ENCODE data around the gene CELF2.

Gene CELF2

DNA sequence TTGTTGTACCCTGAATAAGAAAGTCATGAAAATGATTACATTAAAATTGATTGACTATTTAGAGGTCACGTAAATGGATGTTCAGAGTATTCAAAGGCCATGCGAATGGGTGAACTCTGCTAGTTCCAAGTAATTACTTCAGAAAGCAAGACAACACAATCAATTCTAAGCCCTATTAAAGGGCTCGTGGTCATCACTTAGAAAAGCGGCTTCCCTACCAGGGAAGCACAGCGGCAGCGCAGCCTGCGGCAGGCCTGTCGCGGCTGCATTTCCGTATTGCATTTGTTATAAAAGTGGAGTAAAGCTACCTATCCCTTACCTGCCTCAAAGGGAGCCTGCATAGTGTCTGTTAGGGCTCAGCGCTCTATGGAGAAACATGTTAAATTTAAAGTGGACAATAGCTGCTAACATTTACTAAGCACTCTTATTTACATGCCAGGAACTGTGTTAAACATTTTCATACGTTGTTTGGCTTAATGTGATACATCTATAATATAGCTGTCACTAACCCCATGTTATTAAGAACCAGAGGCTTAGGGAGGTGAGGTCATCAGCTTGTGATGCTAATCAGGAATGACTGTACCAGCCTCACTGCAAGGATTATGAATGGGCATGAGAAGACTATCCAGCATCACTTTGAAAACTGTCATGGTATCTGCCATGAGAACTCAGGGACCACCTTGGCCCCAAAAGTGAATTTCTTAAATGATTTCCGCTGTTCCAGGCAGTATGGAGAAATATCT, 187.5 kb downstream of the CELF2 start:
- DNase-seq, result peak; percentile 20

DNA sequence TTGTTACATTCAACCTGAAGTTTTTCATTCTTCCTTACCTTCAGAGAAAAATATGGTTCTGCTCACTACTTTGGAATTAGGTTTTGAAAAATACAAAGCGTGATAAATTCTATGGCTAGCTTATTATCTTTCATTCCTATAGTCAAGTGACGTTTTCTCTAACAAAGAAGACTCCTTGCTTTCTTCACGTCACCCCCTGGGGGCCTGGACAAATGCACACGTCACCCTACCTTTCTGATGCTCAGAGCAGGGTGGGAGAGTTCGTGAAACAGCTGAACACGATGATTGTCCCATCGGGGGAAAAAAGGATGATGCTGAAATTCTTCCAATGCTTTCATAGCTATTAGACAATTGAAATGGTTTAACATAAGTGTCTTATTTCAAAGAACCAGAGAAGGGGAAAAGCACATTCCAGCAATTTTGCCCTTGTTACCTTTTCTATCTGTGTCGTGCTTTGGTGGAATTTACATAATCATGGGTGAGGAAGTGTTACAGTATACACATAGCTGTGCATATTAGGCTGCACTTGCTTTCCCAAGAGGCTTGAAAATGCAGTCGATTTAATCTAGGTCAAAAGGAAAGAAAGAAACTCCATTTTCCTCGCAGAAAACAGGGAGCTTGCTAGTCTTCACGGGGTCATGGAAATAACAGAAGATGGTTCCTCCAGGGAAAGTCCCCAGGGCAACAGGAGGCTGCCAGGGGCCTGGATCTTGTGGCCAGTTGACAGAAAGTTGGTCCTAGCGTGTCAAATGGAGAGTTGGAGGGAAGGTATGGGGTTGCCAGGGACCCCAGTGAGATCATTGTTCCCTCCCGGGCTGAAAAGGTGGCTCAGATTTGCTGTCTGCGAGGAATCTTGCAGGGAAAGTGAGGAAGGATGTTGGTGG, 189.2 kb downstream of the CELF2 start:
- no peak for DNase-seq

DNA sequence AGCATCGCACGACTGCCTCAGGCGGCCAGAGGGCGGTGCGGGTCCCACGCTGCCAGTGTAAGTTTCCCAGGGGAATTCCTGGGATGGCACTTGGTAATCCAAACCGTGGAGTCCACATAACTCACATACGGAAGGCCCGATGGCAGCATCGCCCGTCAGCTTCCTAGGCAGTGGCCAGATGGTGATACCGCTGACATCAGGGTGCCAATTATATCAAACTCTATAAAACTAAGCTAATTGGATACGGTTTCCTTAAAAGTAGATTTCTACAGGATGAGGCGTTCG, 189.8 kb downstream of the CELF2 start:
- no peak for DNase-seq

DNA sequence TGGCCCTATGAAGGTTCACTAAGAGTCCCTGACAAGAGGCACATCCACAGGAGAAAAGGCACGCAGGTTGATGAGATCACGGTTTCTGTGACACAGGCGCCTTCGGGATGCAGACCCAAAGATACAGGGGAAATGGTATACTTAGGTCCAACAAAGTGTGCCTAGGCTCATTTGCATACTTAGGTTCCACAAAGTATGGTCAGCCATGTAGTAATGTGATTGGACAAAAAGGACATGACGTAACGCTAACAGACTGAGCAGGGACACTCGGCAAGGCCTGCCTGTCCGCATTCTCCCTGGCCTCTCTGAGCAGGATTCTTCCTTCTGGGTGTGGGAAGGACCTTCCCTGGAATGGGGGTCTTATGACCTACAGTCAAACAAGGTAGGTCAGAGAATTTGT, 190.6 kb downstream of the CELF2 start:
- DNase-seq, result no peak

DNA sequence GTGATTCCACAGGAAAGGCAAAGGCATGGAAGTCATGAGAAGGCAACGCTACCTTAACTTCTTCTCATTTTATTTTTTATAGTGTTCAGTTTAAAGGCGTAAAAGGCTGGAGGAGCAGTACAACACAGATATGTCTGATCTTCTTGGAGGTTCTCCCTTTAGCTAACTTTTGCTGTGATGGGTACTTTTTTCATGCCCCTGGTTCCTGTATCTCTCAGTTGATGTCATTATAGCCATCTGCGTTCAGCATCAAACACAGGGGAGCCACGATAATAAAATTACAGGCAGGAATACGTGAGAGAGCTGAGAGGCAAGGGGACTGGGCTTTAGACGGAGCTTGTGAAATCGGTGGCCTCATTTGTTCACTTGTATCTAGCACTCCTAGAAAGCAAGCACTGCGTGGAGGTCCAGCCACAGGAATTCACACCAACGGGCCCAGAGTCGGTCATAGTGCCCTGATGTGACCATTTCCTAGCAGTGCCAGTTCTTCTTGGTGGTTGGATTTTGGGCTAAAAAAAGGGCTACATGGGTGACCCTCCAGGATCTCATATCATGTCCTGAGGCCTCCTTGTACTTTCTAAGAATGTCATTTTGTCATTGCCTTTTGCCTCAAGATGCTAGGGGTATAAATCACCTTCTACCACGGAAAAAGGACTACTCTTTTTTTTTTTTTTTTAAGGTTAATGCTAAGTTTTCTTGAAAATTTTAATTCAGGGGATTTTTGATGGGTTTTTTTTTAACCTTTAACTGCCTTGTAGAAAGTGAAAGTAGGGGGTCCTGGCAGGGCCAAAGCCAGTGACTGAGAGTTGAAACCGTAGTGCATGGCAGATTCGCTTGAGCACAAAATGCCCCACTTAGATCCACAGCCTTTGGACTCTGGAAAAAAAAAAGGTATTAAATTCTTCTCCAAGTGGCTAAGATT, 191.5 kb downstream of the CELF2 start:
- no peak for DNase-seq

DNA sequence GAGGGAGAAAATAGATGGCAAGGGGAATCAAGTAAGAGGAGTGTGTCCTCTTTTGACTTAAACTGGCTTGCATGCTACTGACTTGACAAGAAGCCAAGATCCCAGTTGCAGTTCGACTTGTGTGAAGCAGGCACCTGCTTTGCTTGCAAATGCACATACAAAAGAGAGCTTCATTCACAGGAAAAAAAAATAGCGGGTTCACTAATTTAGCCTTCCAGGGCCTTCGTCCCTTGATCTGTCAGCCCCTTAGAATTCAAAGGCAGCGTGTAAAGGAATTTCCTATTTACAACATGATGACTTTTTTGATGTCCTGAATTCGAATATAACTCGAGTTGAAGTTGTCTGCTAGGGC, 192.1 kb downstream of the CELF2 start:
- DNase-seq, result no peak

DNA sequence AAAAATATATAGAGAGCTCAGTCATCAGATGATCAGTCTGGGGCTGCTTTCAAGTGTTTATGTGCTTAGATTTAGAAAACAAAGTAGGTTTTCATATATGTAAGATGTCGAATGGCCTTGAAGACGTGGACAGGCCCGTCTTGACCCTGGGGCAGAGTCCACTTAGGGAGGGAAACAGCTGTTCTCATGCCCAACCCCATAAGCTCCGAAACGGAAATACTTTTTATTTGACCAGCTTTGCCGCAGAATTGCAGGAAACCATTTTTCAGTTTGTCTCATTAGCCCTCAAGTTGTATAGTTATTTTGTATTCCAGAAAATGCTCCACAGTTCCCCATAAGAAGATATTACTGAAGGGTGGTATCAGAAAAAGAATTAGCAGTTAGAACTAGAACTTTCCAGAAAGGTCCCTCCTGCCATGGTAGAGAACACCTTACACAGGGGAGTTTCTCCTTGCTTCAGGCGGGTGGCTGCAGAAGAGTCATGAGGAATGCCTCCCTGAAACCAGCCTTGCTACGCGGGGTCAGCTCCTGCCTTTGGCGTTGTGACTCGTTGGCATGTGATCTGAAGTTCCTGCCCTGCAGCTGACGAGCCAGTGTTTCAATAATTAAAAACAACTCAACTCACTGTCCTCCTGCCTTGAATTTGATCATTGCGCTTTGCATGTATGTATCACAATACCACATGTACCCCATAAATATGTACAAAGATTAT, 192.7 kb downstream of the CELF2 start:
- no peak for DNase-seq

DNA sequence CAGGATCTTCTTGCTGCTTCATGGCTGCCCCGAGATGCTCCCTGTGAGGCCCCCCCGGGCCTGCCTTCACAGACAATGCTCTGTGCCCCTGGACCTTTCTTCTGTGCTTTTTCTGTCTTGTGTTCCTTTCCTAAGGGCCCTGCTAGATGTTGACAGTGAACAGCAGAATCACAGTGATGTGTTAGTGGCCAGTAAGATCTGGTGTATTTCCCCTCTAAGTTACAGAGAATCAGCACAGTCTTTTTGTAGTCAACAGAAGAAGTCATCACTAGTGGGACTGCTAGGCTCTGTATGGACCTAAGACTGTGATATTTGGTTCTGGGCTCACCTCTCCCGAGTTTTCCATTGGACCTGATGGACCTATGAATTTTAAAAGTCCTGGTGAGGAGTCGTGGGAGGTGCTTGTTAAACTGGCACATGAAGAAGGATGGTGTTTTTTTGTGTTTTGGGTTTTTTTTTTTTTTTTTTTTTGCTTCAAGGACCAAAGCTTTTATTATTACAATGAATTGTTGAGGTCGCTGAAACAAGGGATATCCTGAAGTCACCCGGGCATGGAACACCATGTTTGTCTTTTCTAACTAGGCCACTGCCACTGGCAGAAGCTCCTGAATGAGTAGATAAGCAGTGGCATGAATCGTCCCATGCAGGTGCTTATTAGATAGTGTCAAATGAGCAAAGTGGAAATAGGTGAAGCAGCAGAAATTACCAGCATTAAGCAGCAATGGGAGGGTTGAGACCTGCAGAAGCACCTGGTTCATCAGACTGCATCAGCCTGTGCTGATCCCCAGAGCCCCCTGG, 194.8 kb downstream of the CELF2 start:
- DNase-seq, result no peak

DNA sequence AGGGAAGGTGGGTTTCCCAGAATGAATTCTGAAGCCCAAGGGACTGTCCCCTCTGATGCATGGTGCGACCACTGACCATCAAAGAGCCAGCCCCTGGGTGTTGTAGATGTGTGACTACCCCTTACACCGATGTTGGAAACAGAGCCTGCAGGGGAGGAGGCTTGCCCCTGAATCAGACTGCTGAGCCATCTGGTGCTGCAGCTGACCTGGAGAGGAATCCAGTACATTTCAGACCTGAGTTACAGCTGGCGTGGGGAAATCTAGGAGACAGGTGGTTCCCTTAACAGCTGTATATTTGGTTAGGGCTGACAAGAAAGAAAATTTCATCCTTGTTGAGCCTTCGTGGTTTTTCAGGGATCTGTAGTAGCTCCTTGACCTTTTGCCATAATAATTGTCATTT, 195.5 kb downstream of the CELF2 start:
- DNase-seq, result no peak

DNA sequence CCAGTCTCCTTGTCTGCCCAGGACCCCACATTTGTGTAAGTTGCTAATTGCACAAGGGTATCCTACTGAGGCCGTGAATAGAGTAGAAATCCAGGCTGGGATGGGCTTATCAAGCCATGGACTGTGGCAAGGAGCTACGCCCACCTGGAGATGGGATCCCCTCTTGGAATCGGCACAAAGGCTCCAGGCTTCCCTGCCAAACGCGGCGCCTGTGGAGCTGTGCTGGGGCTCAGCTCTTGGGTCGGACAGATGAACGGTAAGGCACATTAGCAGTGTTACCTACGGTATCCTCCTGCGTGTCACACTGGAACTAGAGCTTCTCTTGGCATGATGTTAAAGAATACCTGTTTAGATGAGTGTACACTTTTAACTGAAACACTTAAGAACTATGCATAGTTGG, 196.7 kb downstream of the CELF2 start:
- DNase-seq, result no peak

DNA sequence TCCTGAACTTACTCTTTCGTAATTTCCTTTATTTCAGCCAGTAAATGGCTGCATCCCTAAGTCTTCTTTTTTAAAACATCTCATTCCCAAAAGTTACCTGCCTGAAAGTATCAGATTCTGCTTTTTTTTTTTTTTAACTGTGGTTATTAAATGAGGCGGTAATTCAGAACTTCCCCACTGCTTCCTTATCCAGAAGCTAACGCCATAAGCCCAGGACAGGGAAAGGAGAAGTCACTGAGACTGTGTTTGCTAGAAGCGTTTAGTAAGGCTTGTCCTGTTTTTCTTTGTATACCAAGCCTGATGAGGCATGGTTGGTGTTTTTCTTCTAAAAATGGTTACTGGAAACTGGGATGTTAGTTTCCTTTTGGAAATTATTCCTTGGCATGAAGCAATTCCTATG, 197.8 kb downstream of the CELF2 start:
- no peak for DNase-seq

DNA sequence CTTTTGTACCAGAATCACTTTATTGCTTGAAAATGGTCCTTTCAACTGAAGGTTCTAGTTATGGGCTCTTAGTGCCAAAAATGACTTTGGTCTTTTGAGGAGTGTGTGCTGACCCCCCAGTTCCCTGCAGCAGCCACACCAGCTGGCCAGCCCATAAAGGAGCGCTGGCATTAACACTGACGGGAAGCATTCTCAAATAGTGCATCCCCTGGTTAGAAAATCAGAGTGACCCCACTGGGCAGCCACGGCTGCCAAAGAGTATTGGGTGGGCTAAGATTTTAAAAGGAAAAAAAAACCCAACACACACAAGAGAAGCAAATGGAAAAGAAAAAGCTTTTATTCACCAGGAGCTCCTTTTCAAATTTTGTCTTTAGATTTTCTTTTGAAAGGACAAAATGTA, 199.8 kb downstream of the CELF2 start:
- no peak for DNase-seq

DNA sequence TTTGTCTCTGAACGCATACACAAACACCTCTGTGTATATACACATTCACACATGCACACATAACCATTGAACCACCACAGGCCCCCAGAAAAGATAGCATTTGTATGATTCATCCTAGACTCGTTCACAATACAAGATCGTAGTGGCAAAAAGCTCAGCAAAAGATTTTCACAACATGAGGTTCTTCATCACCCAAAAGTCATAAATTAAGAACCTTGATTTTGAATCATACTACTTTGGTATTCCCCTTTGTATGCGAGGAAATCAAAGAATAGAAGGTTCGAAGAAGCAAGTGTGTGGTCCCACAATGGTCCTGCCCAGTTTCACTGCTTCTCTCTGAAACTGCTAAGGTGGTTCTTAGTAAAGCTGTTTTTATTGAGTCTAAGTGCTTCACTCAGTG, 200.7 kb downstream of the CELF2 start:
- no peak for DNase-seq

DNA sequence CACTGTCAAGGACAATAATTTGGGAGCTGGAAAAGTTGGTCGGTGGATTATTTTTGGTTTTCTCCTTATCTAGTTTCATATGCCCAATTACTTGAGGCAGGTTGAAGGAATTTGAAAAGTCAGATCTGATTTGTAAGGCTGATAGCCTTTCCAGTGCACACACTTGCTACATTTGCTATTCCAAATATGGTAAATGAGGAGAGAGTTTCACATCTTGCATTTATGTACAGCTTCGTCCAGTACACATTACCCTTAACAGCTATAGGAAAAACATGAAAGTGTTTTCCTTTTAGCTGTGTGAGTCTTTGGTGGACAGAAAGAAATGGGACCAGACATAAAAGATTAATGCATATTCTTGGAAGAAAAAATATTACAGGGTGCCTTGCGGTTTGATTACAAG, 201.8 kb downstream of the CELF2 start:
- DNase-seq, result no peak

DNA sequence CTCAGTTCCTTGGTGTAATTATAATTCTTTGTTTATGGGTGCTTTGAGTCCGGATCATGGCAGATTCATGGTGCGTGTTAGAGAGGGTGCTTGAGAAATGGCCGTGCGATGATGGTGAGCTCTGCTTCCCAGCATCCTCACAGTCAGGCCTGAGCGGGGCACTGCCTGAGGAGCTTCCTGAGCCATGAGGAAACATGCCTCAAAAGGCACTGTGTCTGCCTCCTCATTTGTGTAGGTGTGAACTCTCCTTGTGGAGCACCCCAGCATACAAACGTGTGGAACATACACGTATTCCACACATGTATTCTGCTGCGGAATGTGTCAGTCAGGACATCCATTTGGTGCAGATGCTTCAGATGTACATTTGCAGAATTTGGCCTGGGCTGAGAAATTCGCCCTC, 205.4 kb downstream of the CELF2 start:
- DNase-seq, result no peak

DNA sequence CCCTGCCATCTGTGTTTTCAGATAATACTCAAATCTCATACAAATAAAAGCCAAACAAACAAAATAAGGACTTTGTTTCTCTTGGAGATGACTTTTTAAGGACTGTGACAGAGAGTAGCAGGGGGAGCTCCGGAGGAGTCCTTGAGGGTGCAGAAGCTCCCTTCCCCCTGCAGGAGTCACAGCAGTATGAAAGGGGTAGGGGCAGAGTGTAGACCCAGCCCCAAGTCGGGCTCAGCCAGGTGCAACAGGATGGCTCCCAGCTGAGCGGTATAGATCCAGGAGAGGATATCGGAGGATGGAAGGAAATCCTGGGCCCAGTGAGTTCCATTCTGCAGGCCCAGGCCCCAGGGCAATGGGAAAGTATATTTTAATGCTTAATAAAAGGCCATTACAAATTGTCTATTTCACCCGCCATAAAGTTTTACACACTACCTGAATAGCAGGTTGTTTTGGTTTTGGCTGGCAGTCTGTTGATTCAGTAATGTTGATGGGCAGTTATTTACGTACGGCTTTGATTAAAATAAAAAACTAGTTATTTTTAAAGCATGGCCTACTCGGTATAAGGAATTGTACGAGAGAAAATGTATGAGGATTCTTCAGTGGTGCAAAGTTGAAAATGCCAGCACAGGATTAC, 206.0 kb downstream of the CELF2 start:
- no peak for DNase-seq

DNA sequence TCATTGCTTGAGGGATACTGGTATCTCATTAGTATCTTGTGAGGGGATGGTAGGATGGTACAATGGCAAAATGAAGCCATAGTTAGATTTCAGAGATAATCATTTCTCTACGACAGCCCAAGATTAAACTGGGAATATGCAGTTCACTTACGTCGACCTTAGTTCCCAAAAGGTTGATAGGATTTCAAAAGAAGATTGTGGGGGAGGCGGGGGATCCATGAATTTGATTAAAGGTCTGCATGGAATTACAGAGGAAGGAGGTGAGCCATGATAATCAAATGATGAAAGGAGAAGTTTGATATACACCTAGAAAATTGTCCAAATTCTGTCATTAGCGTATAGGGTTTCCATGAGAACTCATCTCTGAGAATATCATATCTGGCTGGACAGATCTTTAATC, 206.6 kb downstream of the CELF2 start:
- DNase-seq, result no peak

DNA sequence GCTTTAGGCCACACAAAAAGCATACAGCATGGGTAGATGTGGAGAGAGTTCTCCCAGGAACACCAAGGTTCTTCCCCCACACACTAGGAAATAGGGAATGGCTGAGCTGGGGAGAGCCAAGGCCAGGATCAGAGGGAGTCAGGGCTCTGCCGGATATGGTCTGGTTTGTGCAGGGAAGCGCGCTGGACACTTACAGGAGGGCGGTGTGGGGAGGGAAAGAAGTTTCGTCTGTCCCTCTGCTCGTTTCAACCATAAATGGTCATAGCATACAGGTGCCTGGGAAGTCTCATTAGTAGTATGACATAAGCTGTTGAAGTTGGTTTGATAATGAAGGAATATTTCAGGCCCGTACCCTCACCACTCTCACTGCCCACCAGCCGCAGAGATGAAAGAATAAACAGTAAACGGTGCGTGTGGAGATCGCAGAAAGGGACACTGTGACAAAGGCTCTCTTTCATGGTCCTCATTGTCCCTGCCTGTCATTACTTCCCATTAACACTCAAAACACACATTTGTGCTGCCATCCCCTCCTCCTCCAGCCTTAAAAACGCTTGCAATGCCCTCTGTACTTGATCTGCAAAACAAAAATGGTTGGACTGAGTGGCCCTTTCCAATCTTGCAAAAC, 207.2 kb downstream of the CELF2 start:
- DNase-seq, result no peak

DNA sequence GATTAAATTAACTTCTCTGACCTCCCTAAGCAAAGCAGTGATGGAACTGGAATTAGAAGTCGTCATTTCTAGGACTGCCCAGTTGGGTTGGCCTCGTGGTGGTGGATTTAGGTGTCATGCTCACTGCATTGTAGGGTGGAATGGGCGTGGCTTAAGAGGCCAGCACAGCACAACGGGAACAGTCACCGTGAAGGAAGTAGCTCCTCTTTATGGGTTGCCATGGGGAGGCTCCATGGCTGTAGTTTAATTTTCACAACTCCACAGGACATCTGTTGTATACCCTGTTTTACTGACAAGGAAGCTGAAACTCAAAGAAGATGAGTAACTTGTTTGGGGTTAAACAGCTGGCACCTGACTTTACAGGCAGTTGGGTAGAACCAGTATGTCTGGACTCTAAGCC, 208.3 kb downstream of the CELF2 start:
- DNase-seq, result no peak

DNA sequence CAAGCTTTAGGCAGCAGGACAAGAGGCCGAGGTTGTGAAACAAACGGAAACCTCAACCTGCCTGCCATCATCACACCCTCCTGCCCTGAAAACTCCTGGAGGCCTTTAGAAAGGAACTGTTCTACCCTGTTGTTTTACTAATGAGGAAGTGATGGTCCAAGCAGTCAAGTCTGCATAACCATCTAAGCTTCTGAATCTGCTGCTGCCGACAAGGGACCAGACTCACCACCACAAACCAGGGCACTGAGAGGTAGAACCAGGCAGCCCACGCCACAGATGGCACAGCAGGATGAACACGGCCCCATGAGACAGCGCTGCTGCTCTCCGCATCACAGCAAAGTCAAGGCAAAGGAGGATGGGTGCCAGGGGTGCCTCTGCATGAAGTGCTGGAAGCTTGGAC, 209.4 kb downstream of the CELF2 start:
- no peak for DNase-seq

DNA sequence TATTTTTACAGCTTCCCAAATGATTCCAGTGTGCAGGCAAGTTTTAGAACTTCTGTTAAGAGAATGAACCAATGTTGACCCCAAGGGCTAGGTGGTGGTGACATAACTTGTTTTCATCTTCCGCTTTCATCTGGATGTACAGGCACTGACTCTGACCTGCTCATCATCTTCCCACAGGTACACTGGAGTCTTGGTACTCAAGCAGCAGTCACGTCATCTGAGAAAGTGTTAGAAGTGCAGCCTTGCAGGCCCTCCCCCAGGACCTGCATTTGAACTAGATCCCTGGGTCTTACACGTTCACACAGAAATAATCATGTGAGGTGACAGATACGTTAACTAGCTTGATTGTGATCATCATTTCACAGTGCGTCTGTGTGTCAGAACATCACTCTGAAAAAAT, 212.2 kb downstream of the CELF2 start:
- no peak for DNase-seq
